Psoas muscle (tissue), 8 donors: ENCODE results near the gene ABR. TPM values are rescaled to one million over a fixed set of nuclear protein-coding genes. Genes with fewer than 3 reads are reported as not detected.

Source experiments
- ATAC-seq, 4 donors: fragments of 200-7000 bp; cut with Tn5 transposase; one replicate each; pipeline ENCODE4 v1.9.1; 2020; ENCODE audit warnings: moderate library complexity in 3 of 4, mild to moderate bottlenecking in 2 of 4
- DNase-seq, 2 donors: peaks; one replicate each; pipeline ENCODE4 v3.0.0-alpha.2; 2020
- H3K27ac ChIP-seq: fragments of 200-600 bp; one replicate; pipeline ENCODE4 v1.8.0; 2022
- H3K27me3 ChIP-seq, 3 donors: fragments of 200-600 bp in 1 of 3; one replicate each; pipeline versions ENCODE4 v1.6.1 to v1.8.0; 2013 to 2022; ENCODE audit warnings: low read length in 2 of 3, mild to moderate bottlenecking in 2 of 3, moderate library complexity in 1 of 3; ENCODE audit not compliant: insufficient read depth in 3 of 3
- H3K36me3 ChIP-seq, 2 donors: fragments of 200-600 bp in 1 of 2; one replicate each; pipeline versions ENCODE4 v1.6.1 to v1.8.0; 2013 to 2022; ENCODE audit warnings: low read depth in 1 of 2, mild to moderate bottlenecking in 1 of 2, moderate library complexity in 1 of 2; ENCODE audit not compliant: insufficient read depth in 1 of 2
- H3K4me1 ChIP-seq: fragments of 200-600 bp; one replicate; pipeline ENCODE4 v1.8.0; 2022
- H3K4me3 ChIP-seq: fragments of 200-600 bp; one replicate; pipeline ENCODE4 v1.8.0; 2022; ENCODE audit warnings: mild to moderate bottlenecking
- H3K9me3 ChIP-seq: fragments of 200-600 bp; one replicate; pipeline ENCODE4 v1.8.0; 2022
- WGBS, 3 donors: extraction: QIAGEN DNeasy Blood & Tissue Kit; methylation state at CpG; one replicate each; pipeline versions ENCODE4 v1.1.6 to v1.1.7; 2013; 5-methylcytosine and 5-hydroxymethylcytosine counted together
- intact Hi-C, 2 donors: fragments of 100-400 bp; cut with DNase I; formaldehyde crosslinking; loops; one replicate each; pipeline versions ENCODE4 v1.11.0 to v1.14.2; 2022
- polyA plus RNA-seq, 3 donors: library from polyadenylated mRNA; stranded (reverse); fragments of 200-250 nt; gene quantifications; one replicate each; pipeline ENCODE4 v1.2.3, GENCODE V29; 2013
- total RNA-seq, 4 donors: library from RNA; stranded (reverse); fragmentation: NEBNext Ultra II Directional in 2 of 4; extraction: Animal tissue kit (Norgen Biotek cat#: 25700) in 2 of 4; gene quantifications; one replicate each; pipeline versions ENCODE4 v1.2.1 to v1.2.4, GENCODE V29; 2021 to 2023
- TF ChIP-seq, protein P1 (sequence below): fragments of 200-600 bp; IDR thresholded peaks from one replicate; pipeline ENCODE4 v1.8.0; 2022; ENCODE audit warnings: antibody characterized with exemption
- donor health status: healthy with polysubstance abuse.
- donor health status: DM: no; HTN: no; CAD: no; lungs with moderate emphysema.
- donor health status: Bipolar disorder and iron deficiency.
- donor health status: healthy.
- donor health status: DM: yes; HTN: yes; CAD: no.
- donor health status: DM: no; HTN: no; CAD: no.
- donor health status: DM: no; HTN: no; CAD: no.
- donor health status: DM: yes; HTN: yes; CAD: no.

Gene ABR
- total and polyA plus RNA-seq, 7 donors: 5.8 to 25.4 (median 9.8) TPM

DNA sequence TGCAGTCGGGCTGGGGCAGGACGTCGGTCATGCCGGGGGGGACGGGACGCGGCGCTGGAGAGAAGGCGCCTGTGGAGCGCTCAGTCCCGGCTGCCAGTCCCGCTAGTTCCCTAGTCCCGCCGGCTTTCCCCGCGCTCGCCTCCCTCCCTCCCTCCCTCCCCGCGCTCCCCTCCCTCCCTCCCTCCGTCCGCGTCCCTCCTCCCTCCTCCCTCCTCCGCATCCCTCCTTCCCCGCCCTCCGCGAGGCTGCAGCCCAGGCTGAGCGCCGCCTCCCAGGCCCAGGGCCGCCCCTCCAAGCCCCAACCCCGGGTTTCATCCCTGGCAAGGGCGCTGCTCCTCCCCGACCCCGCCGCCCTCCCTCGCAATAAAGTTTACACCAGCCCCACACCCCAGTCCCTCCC is 148.1 kb downstream of the ABR start:
- Histone ChIP-seq H3K27me3 (peaks cover 0 to 2% (median 0%) of the 10 kb centered on the region in 3 donors), H3K4me1 (peaks cover 23% of the 10 kb centered on the region), H3K27ac (no peak overlapping the region), H3K36me3 (no peaks in the 10 kb centered on the region), H3K4me3 (peak overlapping the region; percentile 45), H3K9me3 (no peaks in the 10 kb centered on the region)
- 16 to 17% methylated on average over 6 to 26 of the region's 35 CpGs; no CpG with 5 or more reads in 1 of the 3 donors for WGBS, 3 donors
- peak; percentile 69 to 83 for DNase-seq
- intact Hi-C loops: no loop called here
- peak; percentile 18 to 37 (median 29) for ATAC-seq
- TF ChIP-seq, protein P1, sequence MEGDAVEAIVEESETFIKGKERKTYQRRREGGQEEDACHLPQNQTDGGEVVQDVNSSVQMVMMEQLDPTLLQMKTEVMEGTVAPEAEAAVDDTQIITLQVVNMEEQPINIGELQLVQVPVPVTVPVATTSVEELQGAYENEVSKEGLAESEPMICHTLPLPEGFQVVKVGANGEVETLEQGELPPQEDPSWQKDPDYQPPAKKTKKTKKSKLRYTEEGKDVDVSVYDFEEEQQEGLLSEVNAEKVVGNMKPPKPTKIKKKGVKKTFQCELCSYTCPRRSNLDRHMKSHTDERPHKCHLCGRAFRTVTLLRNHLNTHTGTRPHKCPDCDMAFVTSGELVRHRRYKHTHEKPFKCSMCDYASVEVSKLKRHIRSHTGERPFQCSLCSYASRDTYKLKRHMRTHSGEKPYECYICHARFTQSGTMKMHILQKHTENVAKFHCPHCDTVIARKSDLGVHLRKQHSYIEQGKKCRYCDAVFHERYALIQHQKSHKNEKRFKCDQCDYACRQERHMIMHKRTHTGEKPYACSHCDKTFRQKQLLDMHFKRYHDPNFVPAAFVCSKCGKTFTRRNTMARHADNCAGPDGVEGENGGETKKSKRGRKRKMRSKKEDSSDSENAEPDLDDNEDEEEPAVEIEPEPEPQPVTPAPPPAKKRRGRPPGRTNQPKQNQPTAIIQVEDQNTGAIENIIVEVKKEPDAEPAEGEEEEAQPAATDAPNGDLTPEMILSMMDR: no peak

DNA sequence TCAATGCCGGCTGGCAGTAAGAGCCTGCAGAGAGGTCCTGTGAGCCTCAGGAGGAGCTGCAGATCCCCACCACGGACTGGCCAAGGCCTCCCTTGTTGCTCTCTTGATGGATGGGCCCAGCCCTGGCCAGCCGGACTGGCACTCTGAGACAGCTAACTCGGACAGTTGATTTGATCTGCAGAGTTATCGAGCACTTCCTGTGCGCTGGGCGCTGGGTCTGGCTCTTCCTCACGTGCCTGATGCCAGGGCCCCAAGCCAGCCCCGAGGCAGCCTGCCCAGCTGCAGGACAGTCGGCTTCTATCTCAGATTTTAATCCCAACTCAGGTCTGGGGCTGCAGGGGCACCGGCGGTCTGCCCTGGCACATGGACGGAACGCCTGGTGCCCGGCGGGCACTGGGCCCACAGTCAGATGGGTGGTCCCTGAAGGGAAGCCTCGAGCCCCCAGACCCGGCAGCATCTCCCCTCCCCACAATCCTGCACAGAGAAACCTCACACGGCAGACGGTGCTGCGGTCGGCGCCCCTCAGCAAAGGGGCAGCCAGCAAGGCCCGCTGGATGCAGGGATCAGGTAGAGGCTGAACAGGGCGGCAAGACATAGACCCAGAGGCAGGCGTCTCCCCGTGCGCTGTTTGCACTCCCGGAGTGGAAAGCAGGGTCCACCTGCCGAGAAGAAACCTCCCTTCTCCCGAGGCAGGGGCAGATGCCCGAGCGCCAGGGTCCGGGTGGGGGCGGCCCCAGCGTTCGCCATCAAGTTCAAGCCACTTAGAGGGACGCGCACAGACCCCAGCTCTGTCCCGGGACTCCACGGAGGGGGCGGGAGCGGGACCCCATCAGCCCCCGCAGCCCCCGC is 148.9 kb downstream of the ABR start:
- Histone ChIP-seq H3K27ac (peak overlapping the region; percentile 72), H3K27me3 (peaks cover 0 to 2% (median 0%) of the 10 kb centered on the region in 3 donors), H3K36me3 (no peaks in the 10 kb centered on the region), H3K9me3 (no peaks in the 10 kb centered on the region), H3K4me3 (peak overlapping the region; percentile 45), H3K4me1 (peaks cover 28% of the 10 kb centered on the region)
- ATAC-seq (peak; percentile 64 to 79 (median 73)), DNase-seq (peak; percentile 69 to 89)
- intact Hi-C loops: no loop called here
- WGBS, 3 donors: 13 to 35% (median 21%) methylated on average over 40 to 45 of the region's 45 CpGs
- TF ChIP-seq, protein P1: no peak

DNA sequence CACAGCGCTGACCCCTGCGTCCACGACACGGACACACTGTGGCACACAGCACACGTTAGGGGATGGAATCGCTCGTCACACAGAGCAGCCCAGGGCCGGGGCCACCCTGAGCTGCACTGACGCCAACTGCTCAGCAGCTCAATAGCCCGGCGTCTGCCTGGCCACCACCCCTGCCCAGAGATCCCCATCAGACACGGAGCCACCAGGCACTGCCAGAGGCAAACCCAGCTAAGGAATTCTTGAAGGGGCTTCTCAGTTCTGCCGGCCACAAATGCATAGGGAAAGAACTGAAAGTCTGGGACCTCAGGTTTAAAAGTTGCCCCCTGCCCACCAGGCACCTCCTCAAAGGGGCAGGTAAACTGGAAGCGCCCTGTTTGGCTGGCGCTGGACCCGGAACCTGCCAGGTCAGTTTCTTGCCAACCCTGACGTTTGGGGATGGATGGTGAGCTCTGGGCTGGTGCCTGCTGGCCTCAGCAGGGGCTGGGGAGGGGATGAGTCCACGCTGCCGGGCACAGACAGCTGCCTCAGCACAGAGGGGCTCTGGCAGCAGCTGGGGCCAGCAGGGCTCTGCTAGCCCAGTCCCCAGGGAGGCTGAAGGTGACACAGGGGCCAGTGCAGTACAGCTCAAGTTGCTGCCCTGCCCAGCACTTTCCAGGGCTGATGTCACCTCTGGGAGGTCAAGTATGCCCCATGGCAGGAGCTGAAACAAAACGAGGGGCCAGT is 149.7 kb downstream of the ABR start:
- intact Hi-C loops: no loop called here
- H3K4me1 ChIP-seq: peaks cover 31% of the 10 kb centered on the region
- 22 to 51% (median 27%) methylated on average over 20 of the region's 20 CpGs for WGBS, 3 donors
- TF ChIP-seq, protein P1: no peak
- H3K27ac ChIP-seq: peak overlapping the region; percentile 72
- H3K27me3 ChIP-seq: peaks cover 0 to 2% (median 0%) of the 10 kb centered on the region in 3 donors
- ATAC-seq (peak; percentile 52 to 67 (median 60)), DNase-seq (no peak)
- no peaks in the 10 kb centered on the region for H3K36me3 ChIP-seq
- H3K4me3 ChIP-seq: peak overlapping the region; percentile 45
- H3K9me3 ChIP-seq: no peaks in the 10 kb centered on the region

DNA sequence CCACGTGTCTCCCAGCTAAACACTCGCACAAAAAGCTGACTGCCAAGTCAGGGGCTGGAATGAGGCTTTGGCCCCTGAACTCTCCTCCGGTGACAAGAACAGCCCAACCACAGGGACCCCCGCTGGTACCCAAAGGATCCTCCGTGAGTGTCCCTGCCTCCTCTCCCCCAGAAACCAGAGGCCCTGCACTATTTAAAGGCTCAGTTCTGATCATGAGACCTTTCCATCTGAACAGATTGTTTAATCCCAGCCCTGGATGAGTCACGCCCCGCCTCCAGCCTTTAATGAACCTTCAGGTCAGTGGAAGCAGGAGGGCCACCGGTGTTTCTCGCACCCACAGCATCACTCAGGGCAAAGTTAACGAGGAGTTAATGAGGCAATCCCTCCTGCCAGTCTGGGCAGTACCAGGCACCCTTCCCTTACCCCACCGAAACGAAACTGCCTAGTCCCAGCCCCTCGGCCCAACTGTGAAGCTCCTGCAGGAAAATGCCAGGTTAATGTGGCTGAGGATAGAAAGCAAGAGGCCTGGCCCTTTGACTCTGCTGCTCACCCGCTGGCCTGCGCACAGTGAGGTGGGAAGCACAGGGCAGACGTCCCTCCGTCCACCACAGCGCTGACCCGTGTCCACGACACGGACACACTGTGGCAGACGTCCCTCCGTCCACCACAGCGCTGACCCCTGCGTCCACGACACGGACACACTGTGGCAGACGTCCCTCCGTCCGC is 150.4 kb downstream of the ABR start:
- peak; percentile 40 to 68 (median 51) for ATAC-seq
- no peaks in the 10 kb centered on the region for H3K9me3 ChIP-seq
- TF ChIP-seq, protein P1: no peak
- intact Hi-C loops: no loop called here
- no peaks in the 10 kb centered on the region for H3K36me3 ChIP-seq
- 55 to 74% (median 62%) methylated on average over 30 of the region's 30 CpGs for WGBS, 3 donors
- peaks cover 0 to 2% (median 0%) of the 10 kb centered on the region in 3 donors for H3K27me3 ChIP-seq
- DNase-seq: peak in 1 of 2 donors; percentile 50
- peak overlapping the region; percentile 45 for H3K4me3 ChIP-seq
- peak overlapping the region; percentile 72 for H3K27ac ChIP-seq
- peaks cover 31% of the 10 kb centered on the region for H3K4me1 ChIP-seq
